Anterior cingulate cortex (tissue), 58 donors: ENCODE data around the gene ZDHHC14.
"Not testable (repeated sequence)": the region's sequence is repeated elsewhere in the genome, so short reads cannot be mapped to it uniquely, and the experiment has no call there.

Experiments
- DNase-seq, 58 donors: peaks; one replicate each; lab custom pipeline; 2025; lab: John Stamatoyannopoulos, UW

Gene ZDHHC14

DNA sequence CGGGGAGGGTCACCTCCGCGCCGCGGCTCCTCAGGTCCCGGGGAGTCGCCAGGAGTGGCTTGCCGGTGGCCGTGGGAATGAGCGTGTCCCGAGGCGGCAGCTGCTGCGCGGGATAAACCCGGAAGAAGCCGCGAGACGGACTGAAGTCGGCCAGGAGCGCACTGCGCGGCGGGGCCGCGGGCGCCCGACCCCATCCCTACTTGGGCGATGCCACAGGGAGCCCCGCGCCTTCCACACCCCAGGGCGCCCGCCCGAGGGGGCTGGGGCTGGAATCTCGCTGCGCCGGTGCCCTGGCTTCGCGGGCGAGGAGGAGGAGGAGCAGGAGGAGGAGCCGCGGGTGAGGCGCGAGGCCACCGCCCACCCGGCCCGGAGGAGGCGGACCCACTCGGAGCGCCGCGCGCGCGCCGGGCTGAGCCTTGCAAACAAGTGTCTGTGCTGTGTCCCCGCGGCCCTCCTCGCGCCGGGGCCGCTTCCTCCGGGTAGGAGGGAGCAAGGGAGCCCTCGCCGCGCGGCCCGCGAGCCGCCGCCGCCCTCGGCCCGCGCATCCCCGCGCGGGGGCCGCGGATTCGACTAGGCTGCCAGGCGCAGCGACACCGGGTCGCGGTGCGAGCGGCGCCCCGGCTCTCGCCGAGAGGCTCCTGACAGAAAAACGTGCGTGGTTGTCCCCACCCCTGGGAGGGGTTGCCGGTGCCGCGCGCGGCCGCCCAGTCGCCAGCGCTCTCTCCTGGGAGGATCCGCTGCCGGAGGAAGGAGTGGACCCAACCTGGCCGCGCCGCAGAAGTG, at the start of gene ZDHHC14:
Gene ZDHHC14 (plus strand): TSS at position 412 of the 783 bp plus-strand sequence.
- peak; percentile 40 to 95 (median 88) for DNase-seq

DNA sequence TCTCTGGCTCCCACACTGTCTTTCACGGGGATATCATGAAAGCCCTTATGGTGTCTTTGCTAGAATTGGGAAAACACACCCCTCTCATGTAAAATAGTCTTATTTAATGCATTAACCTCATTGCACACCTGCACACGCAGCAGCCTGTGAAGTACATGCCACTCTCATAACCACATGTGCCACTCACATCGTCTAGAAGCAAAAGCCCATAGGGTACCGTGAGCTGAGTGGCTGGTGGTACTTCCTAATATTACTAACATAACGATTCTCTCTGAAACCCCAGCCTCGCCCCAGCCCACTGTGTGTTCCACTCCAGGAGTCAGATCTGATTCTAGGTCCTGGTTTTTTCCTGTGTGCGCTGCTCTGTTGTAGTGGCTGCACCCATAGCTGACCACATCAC, 48.2 kb upstream of the ZDHHC14 start:
- no peak for DNase-seq

DNA sequence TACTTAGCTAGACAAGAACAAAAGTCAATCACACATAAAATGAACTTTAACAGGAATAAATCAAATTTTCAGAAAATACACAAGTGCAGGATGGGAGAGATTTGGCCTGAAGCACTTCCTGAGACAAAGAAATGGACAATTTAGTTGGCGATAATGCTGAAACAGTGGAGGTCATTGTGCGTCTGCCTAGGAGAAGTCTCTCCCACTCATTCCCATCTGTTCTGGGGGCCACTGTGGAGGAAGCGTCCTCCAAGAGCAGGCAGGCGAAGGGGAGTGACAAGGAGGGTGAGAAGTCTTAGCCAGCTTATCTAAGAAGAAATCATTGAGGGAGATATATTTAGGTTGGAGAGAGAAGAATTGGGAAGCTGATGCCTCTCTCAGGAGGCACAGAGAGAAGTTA, 47.5 kb upstream of the ZDHHC14 start:
- DNase-seq: peak in 1 of 58 donors; percentile 2

DNA sequence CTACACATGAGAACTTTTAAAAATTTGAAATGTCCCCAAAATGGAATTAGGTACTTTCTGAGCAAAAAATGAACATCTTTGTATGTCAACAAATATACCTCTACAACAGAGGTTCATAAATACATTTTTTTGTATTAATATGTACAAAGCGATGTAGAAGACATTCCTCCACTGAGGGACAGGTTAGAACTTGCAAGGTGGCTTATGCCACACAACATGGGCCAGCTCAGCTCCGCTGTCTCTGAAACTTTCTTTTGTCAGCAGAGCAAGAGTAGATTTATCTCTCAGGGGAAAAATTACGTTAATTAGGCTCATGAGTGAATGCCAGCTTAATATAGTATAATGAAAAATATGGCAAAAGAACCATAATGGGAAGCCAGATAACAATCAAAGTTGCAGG, 47.0 kb upstream of the ZDHHC14 start:
- DNase-seq: no peak

DNA sequence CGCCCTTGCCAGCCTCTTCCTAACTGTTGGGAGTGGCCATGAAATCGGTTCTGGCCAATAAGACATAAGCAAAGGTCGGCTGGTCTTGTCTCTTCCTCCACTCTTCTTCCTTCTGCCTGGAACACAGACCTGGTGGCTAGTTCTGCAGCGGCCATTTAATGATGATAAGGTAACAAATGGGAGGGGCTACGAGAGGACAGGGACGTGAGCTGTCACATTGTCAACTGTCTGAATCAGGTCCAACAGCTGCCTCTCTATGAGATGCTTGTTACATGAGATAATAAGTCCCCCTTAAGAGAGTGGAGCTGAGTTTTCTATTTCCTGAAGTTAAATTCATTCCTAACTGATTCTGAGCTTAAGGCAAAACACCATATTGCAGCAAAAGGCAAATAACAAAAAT, 45.2 kb upstream of the ZDHHC14 start:
- no peak for DNase-seq

DNA sequence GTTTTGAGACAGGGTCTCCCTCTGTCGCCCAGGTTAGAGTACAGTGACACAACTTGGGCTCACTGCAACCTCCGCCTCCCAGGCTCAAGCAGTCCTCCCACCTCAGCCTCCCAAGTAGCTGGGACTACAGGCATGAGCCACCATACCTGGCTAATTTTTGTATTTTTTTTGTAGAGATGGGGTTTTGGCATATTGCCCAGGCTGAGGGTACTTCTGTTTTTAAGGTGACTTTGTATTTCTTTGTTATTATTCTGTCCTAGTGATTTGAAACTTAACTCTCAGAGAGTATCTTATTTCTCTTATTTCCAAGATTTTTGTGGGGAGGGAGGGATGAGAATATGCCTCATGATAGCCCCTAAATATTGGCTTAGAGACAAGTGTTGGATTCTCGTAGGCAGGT, 43.7 kb upstream of the ZDHHC14 start:
- not testable (repeated sequence) for DNase-seq

GRCh38 chr6:157337751-157338150, 43.2 kb upstream of the ZDHHC14 start:
- DNase-seq: no peak

DNA sequence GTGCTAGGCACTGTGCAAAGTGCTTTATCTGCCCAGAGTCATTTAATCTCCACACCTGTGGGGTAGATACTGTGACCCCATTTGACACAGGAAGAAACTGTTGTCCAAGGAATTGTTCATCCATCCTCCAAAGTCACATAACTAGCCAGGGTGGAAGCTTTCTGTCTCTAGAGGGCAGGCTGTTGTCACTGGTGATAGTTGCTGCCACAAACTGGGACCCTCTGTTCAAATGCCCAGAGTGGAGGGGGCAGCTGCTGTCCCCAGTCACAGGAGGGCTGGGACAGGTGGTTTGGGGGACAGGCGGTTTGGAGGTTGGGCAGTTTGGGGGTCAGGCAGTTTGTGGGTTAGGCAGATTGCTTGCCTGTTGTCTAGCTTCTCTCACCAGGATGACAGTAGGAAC, 41.6 kb upstream of the ZDHHC14 start:
- no peak for DNase-seq

GRCh38 chr6:157343732-157344131, 37.3 kb upstream of the ZDHHC14 start:
- no peak for DNase-seq

GRCh38 chr6:157346373-157346772, 34.6 kb upstream of the ZDHHC14 start:
- no peak for DNase-seq

GRCh38 chr6:157358287-157358686, 22.7 kb upstream of the ZDHHC14 start:
- DNase-seq: peak in 6 of 58 donors; percentile 5 to 39 (median 16)

DNA sequence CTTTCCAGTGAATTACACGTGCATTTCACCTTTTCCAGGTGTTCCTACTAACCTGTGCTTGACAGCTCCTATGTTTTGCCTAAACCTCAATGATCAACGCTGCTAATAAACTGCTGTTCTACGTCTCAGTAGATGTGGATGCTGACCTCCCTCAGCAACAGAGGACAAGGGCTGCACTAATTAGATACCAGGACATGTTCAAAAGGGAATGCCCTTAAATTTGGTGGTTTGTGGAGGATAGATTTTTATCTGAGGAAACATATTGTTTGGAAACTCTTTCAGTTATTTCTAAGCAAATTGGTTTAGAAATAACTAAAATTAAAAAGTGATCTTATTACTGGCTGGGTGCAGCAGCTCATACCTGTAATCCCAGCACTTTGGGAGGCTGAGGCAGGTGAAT, 19.1 kb upstream of the ZDHHC14 start:
- no peak for DNase-seq

DNA sequence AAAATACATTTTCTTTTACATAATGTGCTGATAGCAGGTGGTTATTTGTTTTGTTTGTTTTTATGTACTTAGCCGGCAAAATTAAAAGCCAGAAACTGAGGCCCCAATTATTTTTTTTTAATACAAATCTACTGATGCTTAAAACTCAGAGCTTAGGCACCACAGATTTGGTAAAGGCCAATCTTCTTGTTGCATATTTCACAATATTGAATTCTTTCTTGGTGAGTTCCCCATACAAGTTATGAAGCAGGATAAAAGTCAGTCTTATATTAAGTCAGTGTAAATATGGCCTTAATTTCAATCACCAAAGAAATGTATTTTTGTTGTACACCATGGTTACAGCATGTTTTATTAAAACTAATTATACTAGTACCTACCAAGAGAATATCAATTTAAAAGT, 16.3 kb upstream of the ZDHHC14 start:
- no peak for DNase-seq

- DNase-seq: no peak
Observed at GRCh38 chr6:157366648-157367047, 14.3 kb upstream of the ZDHHC14 start.

- DNase-seq: no peak
Observed at GRCh38 chr6:157368359-157369049, 12.5 kb upstream of the ZDHHC14 start.

GRCh38 chr6:157370755-157371154, 10.2 kb upstream of the ZDHHC14 start:
- no peak for DNase-seq

GRCh38 chr6:157372501-157373280, 8.3 kb upstream of the ZDHHC14 start:
- no peak for DNase-seq

DNA sequence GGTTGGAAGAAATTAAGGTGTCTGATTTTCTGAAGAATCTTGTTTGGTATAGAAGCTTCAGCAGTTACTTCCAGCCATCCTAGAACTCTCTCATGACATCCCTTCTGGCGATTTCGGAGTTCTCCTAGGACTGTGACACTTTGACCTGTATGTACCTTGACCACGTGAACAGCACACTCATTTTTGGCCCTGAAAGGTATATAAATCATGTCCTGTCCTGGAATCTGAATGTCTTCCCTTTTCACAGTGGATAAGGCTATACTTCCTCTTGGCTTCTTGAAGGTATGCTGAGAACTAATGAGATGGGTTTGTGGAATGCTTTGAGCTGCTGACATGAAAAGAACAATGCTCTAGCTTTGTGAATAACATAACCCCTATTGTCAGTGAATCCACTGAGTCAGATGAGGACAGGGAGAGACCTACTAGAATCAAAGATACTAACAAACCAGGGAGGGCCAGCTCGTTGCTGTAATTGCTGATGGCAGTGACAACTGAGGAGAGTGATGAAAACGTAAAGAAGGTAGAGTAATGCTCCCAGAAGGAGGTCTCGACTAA, 6.0 kb upstream of the ZDHHC14 start:
- DNase-seq: peak in 1 of 58 donors; percentile 24

DNA sequence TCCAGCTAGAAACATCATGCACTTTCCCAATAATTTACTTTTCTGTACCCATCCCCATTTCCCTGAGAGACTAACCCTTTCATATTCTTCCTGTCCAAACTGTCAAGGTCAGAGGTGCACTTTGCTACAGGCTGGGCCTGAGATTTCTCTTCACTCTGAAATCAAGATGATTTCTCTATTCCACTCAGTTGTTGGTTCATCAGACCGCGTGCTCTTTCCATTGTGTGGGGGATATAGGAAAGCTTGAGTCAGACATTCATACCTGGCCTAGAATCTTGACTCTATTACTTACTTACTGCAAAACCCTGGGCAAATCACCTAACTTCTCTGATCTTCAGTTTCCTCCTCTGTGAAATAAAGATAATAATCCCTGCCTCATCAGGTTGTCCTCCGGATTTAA, 4.7 kb upstream of the ZDHHC14 start:
- DNase-seq: no peak

DNA sequence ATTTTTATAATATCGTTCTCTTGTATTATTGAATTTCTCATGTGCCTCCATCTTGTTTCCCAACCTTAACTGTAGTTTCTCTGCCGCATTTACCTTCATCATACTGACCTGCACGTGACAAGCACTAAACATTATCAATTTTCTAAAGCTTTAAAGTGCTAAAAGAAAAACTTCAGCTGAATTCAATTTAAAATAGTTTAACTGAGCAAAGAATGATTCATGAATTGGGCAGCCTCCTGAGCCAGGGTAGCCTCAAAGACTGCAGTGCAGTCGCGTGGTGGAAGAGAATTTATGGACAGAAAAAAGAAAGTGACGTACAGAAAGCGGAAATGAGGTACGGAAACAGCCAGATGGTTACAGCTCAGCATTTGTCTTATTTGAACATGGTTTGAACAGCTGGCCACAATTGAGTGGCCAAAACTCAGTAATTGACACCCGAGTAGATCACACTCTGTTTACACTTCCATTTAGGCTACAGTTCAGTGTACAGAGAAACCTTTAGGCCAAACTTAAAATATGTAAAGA, 4.2 kb upstream of the ZDHHC14 start:
- DNase-seq: no peak
